Endothelial cell of umbilical vein (primary cell): Measurements from ENCODE around the gene CTTNBP2. TPM values are rescaled to one million over a fixed set of nuclear protein-coding genes. Genes with fewer than 3 reads are reported as not detected.

ENCODE experiments used
- BruUV-seq: library from RNA; stranded (reverse); fragments of 400-500 nt; replicated peaks from 2 replicates; lab custom pipeline; 2021; lab: Mats Ljungman, UMichigan
- CTCF ChIA-PET: fragments of 300-600, 350-600 bp; sonication (Branson Sonifier 250); formaldehyde crosslinking; loops from one replicate; lab custom pipeline; 2021; ENCODE audit warnings: antibody characterized with exemption, inconsistent platforms; lab: Charles Lee
- POLR2A ChIA-PET: fragments of 300-600, 350-600 bp; sonication (Branson Sonifier 250); formaldehyde crosslinking; loops from one replicate; lab custom pipeline; 2021; ENCODE audit warnings: antibody characterized with exemption, inconsistent platforms; lab: Charles Lee
- DNase-seq: peaks from one replicate; pipeline ENCODE4 v3.0.0-alpha.2; 2011; ENCODE audit warnings: low read depth, low spot score
- FAIRE-seq: peaks from 2 replicates; lab custom pipeline; 2011; peaks lifted over from hg19 to GRCh38; lab: Jason Lieb, UNC
- H2AFZ ChIP-seq: 2 replicates; pipeline ENCODE4 v1.6.0; 2012; ENCODE audit warnings: low read depth, low read length, control low read depth, inconsistent platforms
- H3K27ac ChIP-seq: 2 replicates; pipeline ENCODE4 v1.5.1; 2011; ENCODE audit warnings: low read depth, mild to moderate bottlenecking, control low read depth, low read length, moderate library complexity; ENCODE audit not compliant: insufficient read depth
- H3K27me3 ChIP-seq, 2 experiments: 2 replicates each; pipeline versions ENCODE4 v1.6.0 to v1.6.1; 2011; ENCODE audit warnings: low read length in 2 of 2, mixed read lengths in 1 of 2; ENCODE audit not compliant: control insufficient read depth in 2 of 2, insufficient read depth in 2 of 2
- H3K36me3 ChIP-seq, 2 experiments: 2 replicates in 1 of 2; 3 replicates in 1 of 2; pipeline ENCODE4 v1.5.1; 2011; ENCODE audit warnings: low read length in 2 of 2, mild to moderate bottlenecking in 1 of 2, moderate library complexity in 1 of 2; ENCODE audit not compliant: control insufficient read depth in 2 of 2, insufficient read depth in 2 of 2; ENCODE audit errors: extremely low read depth in 1 of 2
- H3K4me1 ChIP-seq: 3 replicates; pipeline ENCODE4 v1.5.1; 2011; ENCODE audit warnings: mild to moderate bottlenecking, low read length; ENCODE audit not compliant: control insufficient read depth, insufficient read depth; ENCODE audit errors: extremely low read depth
- H3K4me2 ChIP-seq: 2 replicates; pipeline ENCODE4 v1.6.1; 2011; ENCODE audit warnings: low read length, control low read depth, mixed read lengths; ENCODE audit not compliant: insufficient read depth
- H3K4me3 ChIP-seq, 3 experiments: fragments of 200-600 bp in 1 of 3; sonication (generic), shearing (Covaris generic) in 1 of 3; replicated peaks in 1 of 3; 2 replicates each; pipeline ENCODE4 v1.5.1; 2011 to 2016; ENCODE audit warnings: control low read depth in 3 of 3, low read length in 3 of 3, mild to moderate bottlenecking in 2 of 3, inconsistent platforms in 1 of 3, low read depth in 1 of 3, moderate library complexity in 1 of 3; ENCODE audit not compliant: insufficient read depth in 1 of 3
- H3K79me2 ChIP-seq: 2 replicates; pipeline ENCODE4 v1.6.0; 2012; ENCODE audit warnings: low read length, inconsistent platforms; ENCODE audit not compliant: control insufficient read depth, insufficient read depth
- H3K9ac ChIP-seq: replicated peaks from 2 replicates; pipeline ENCODE3; 2011; ENCODE audit warnings: low read length, control low read depth; ENCODE audit not compliant: insufficient read depth; ENCODE audit errors: extremely low read depth
- H3K9me1 ChIP-seq: replicated peaks from 3 replicates; pipeline ENCODE4 v1.6.0; 2011; ENCODE audit warnings: mild to moderate bottlenecking, low read length; ENCODE audit not compliant: control insufficient read depth, insufficient read depth; ENCODE audit errors: extremely low read depth
- H3K9me3 ChIP-seq: replicated peaks from 2 replicates; pipeline ENCODE4 v1.5.1; 2012; ENCODE audit warnings: low read length, inconsistent platforms; ENCODE audit not compliant: control insufficient read depth, insufficient read depth
- H4K20me1 ChIP-seq: replicated peaks from 2 replicates; pipeline ENCODE3; 2011; ENCODE audit warnings: mild to moderate bottlenecking, low read length; ENCODE audit not compliant: control insufficient read depth, insufficient read depth; ENCODE audit errors: extremely low read depth
- CTCF ChIP-seq, 2 donors: IDR thresholded peaks; 1 replicate in 1 of 2; 2 replicates in 1 of 2; pipeline ENCODE4 v1.5.1; 2011; ENCODE audit warnings: low read length in 2 of 2, mild to moderate bottlenecking in 2 of 2, moderate library complexity in 2 of 2, control low read depth in 1 of 2, inconsistent platforms in 1 of 2, low read depth in 1 of 2; ENCODE audit not compliant: insufficient read depth in 1 of 2; ENCODE audit errors: extremely low read depth in 1 of 2
- EZH2 ChIP-seq: IDR thresholded peaks from 2 replicates; pipeline ENCODE4 v1.6.1; 2012; ENCODE audit warnings: borderline replicate concordance, low read depth, mild to moderate bottlenecking, moderate library complexity, low read length, inconsistent platforms; ENCODE audit not compliant: severe bottlenecking
- FOS ChIP-seq: IDR thresholded peaks from 2 replicates; pipeline ENCODE4 v1.6.1; 2011; ENCODE audit warnings: mild to moderate bottlenecking, low read length, moderate library complexity, borderline replicate concordance; ENCODE audit not compliant: insufficient read depth
- GATA2 ChIP-seq: IDR thresholded peaks from 2 replicates; pipeline ENCODE4 v1.7.0; 2011; ENCODE audit warnings: low read depth, mild to moderate bottlenecking, moderate library complexity, mixed read lengths, low read length; ENCODE audit not compliant: insufficient read length, insufficient read depth
- JUN ChIP-seq: IDR thresholded peaks from 2 replicates; pipeline ENCODE4 v1.6.1; 2011; ENCODE audit warnings: borderline replicate concordance, low read depth; ENCODE audit not compliant: insufficient read length, insufficient read depth
- MAX ChIP-seq: IDR thresholded peaks from 2 replicates; pipeline ENCODE4 v1.6.1; 2011; ENCODE audit not compliant: insufficient read depth, insufficient read length
- MYC ChIP-seq: IDR thresholded peaks from one replicate; pipeline ENCODE4 v1.6.1; 2011; ENCODE audit warnings: mild to moderate bottlenecking, low read depth, low read length
- POLR2A ChIP-seq: IDR thresholded peaks from 2 replicates; pipeline ENCODE4 v1.6.1; 2012; ENCODE audit warnings: low read depth, mild to moderate bottlenecking, control low read depth, low read length
- dilution Hi-C: fragments of 300-500 bp; cut with MboI; formaldehyde crosslinking; loops from one replicate; pipeline ENCODE4 v1.15.0; 2019; ENCODE audit warnings: low sequenced_read_pairs; ENCODE audit not compliant: extremely low pct_ligation_motif_present
- intact Hi-C: fragments of 100-400 bp; cut with micrococcal nuclease; formaldehyde crosslinking; loops from one replicate; pipeline ENCODE4 v1.10.0; 2022
- polyA plus RNA-seq, 4 experiments: library from polyadenylated mRNA; depleted of rRNA in 3 of 4; stranded (reverse) in 3 of 4; unstranded in 1 of 4; fragments of >200 nt; gene quantifications; 2 replicates each; pipeline versions ENCODE4 v1.2.1 to v1.2.3, GENCODE V29; 2011 to 2012; ENCODE audit warnings: missing spikeins in 1 of 4
- total RNA-seq: library from RNA; stranded (reverse); gene quantifications from 2 replicates; pipeline ENCODE4 v1.2.3, GENCODE V29; 2021

CTTNBP2 gene
- total and polyA plus RNA-seq, 2 donors (not counting 3 experiments of a cell fraction or from before 2014, with no cell fraction given), result 0.08 to 0.35 TPM

GRCh38 chr7:117901089-117901797 is 28.0 kb upstream of the CTTNBP2 start:
- Histone ChIP-seq H2AFZ (no peak overlapping the region), H3K27me3 (no peaks in the 10 kb centered on the region), H3K27ac (no peak overlapping the region), H3K4me2 (no peak overlapping the region), H3K79me2 (no peaks in the 10 kb centered on the region), H3K9me3 (no peaks in the 10 kb centered on the region), H3K4me3 (no peak overlapping the region), H3K9me1 (no peaks in the 10 kb centered on the region), H4K20me1 (no peaks in the 10 kb centered on the region), H3K9ac (no peak overlapping the region), H3K4me1 (no peaks in the 10 kb centered on the region), H3K36me3 (no peaks in the 10 kb centered on the region)
- BruUV-seq, result no TSS peak
- CTCF ChIA-PET, result no interaction called here
- DNase-seq, result no peak
- POLR2A ChIA-PET, result no interaction called here
- dilution Hi-C loops (no loop called here), intact Hi-C loops (no loop called here)
- TF ChIP-seq POLR2A, result no peak
- TF ChIP-seq MAX, result no peak
- TF ChIP-seq EZH2, result no peak
- TF ChIP-seq CTCF (IDR thresholded peaks at IDR 0.05; ENCODE audit: extremely low read depth in 1 of 2, insufficient read depth in 1 of 2, low read depth in 1 of 2, low read length in 2 of 2), result no peak
- TF ChIP-seq JUN, result no peak
- TF ChIP-seq GATA2, result no peak
- TF ChIP-seq FOS, result no peak
- TF ChIP-seq MYC, result no peak
- FAIRE-seq, result no peak
